ENCODE results near the gene LCMT1.
"Not testable (repeated sequence)": the region's sequence is repeated elsewhere in the genome, so short reads cannot be mapped to it uniquely, and the experiment has no call there.

LCMT1 gene

DNA sequence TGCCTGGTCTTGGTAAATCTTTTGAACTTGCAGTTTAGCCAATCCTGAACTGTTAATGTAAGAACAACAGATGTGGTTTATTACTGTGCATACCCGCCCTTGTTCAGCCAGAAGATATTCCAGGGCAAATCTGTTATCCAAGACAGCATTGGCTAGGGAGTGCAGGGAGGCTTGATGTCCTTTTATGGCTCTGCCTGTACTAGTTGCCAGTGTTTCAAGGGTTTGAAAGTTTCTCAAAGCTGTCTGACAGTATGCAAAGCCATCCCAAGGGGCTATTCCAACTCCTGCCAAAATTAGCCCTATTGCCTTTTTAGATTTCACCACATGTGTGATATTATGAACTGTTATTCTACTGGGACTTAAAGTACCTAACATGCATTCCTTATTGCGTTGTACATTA is 30.1 kb downstream of the LCMT1 start:
- DNase-seq (ENCODE audit: low read depth in 2 of 2): no peak

DNA sequence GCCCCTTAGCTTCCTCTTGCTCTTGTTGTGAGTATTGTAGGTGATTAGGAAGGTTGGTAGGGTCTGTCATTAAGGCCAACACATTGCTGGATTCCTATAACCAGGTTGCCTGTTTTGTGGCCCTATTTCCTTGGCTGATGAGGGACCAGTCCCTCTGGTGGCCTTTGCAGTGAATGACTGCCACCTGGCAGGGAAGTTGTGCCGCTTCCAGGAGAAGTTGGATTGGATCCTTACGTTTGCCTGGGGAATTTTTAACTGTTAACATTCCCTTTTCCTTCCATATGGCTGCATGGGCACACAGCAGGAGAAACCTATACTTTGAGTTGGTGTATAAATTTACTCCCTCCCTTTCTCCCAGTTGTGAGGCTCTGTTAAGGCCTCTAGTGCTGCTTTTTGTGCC is 32.4 kb downstream of the LCMT1 start:
- no peak for DNase-seq (ENCODE audit: low read depth in 2 of 2)

- no peak for DNase-seq (ENCODE audit: low read depth in 2 of 2)
These were observed 37.1 kb downstream of the LCMT1 start for GRCh38 chr16:25148568-25149215.

DNA sequence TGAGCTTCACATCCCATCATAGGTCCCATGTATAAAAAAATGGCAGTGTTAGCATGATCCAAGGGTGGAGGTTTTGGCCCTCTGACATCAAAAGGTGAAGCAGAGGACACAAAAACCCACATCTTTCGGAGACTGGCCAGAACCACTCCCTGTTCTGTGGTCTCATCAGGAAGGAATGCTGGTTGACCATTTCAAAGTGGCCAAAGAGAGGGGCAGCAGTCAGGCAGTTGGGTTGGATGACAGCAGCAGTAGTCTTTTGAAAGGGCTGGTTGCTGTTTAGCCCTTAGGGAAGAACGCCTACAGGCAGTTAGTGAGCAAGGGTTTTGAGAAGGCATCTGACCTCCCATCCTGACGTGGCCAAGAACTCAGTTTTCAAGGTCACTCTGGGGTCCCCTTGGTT is 40.5 kb downstream of the LCMT1 start:
- no peak for DNase-seq (ENCODE audit: low read depth in 2 of 2)

- peak; percentile 1 to 20 for DNase-seq (ENCODE audit: low read depth in 2 of 2)
These were observed 44.3 kb downstream of the LCMT1 start for GRCh38 chr16:25155553-25156460.

DNA sequence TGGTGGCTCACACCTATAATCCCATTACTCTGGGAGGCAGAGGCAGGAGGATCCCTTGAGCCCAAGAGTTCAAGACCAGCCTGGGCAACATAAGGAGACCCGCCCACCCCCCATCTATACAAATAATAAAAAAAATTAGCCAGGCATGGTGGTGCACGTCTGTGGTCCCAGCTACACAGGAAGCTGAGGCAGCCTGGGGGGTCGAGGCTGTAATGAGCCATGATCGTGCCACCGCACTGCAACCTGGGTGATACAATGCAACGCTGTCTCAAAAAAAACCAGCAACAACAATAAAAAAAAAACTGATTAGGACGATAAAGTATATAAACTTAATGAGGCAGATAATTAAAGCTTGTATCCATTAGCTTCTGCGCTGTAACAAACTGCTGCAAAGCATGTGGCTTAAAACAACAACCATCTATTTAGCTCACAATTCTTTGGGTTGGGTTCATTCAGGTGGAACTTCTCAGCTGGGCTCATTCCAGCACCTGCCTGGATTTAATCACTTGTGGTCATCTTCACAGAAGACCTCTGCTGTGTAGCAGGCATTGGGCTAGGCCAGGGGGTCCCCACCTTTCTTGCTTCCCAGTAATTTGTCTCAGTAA is 45.8 kb downstream of the LCMT1 start:
- no peak for DNase-seq (ENCODE audit: low read depth in 2 of 2)

DNA sequence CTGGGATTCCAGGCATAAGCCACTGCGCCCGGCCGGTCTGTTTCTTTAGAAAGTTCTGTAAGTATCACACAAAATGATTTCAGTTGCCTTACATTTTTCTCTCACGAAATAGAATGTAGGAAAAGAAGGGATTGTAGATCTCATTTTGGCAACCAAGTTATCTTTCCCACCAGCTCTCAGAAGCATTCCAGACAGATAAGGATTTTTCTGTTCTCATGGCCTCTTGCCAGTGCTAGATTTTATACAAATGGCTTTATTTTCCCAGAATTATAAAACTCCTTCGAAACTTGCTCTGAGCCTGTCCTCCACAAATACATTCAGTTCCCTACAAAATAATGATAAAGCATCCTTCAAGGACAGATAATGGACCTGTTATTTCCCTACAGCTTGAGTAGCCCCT is 46.9 kb downstream of the LCMT1 start:
- no peak for DNase-seq (ENCODE audit: low read depth in 2 of 2)

- no peak for DNase-seq (ENCODE audit: low read depth in 2 of 2)
These were observed 50.3 kb downstream of the LCMT1 start for GRCh38 chr16:25161753-25162367.

GRCh38 chr16:25163683-25164082 is 52.1 kb downstream of the LCMT1 start:
- DNase-seq (ENCODE audit: low read depth in 2 of 2): no peak

- no peak for DNase-seq (ENCODE audit: low read depth in 2 of 2)
These were observed 53.7 kb downstream of the LCMT1 start for GRCh38 chr16:25165284-25165683.

- DNase-seq (ENCODE audit: low read depth in 2 of 2): not testable (repeated sequence)
These were observed 56.4 kb downstream of the LCMT1 start for GRCh38 chr16:25167920-25168319.

GRCh38 chr16:25171390-25171789 is 59.8 kb downstream of the LCMT1 start:
- DNase-seq (ENCODE audit: low read depth in 2 of 2): no peak

- DNase-seq (ENCODE audit: low read depth in 2 of 2): no peak
These were observed 61.3 kb downstream of the LCMT1 start for GRCh38 chr16:25172831-25173230.

DNA sequence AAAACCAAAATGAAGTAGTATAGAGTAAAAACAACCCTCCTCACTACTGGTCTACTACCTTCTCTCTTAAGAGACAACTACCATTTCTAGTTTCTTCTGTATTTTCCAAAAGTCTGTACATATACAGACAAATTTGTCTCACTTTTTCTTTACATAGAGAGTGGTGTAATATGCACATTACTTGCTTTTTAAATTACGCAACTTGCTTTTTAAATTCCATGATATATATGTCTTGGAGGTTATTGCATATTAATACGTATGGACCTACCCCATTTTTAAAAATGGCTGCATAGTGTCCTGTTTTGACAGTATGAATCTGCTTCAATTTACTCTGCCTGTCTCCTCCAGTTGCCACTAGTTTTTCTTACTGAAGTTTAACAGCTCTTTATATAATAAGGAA is 62.7 kb downstream of the LCMT1 start:
- DNase-seq (ENCODE audit: low read depth in 2 of 2): no peak

DNA sequence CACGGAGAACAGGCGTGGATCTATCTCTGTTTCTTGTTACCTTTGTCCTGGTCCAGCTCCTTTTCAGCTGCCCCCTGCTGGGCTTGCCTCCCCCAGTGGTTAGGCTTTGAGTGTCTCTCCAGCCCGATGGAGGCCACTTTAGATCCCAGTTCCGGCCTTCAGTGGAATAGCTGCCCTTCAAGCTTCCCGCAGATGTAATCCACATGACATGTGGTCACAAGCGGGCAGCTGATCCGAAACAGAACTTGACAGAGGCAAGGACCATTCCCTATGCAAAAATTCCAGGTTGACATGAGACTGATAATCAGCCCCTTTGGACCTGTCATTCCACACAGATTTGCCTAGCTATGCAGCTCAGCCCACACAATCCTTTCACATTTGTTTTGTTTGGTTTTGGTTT is 64.6 kb downstream of the LCMT1 start:
- DNase-seq (ENCODE audit: low read depth in 2 of 2): no peak

GRCh38 chr16:25177512-25177830 is 65.9 kb downstream of the LCMT1 start:
- DNase-seq (ENCODE audit: low read depth in 2 of 2): no peak

- DNase-seq (ENCODE audit: low read depth in 2 of 2): no peak
These were observed 66.5 kb downstream of the LCMT1 start for GRCh38 chr16:25177831-25178688.

GRCh38 chr16:25181236-25181635 is 69.7 kb downstream of the LCMT1 start:
- not testable (repeated sequence) for DNase-seq (ENCODE audit: low read depth in 2 of 2)

DNA sequence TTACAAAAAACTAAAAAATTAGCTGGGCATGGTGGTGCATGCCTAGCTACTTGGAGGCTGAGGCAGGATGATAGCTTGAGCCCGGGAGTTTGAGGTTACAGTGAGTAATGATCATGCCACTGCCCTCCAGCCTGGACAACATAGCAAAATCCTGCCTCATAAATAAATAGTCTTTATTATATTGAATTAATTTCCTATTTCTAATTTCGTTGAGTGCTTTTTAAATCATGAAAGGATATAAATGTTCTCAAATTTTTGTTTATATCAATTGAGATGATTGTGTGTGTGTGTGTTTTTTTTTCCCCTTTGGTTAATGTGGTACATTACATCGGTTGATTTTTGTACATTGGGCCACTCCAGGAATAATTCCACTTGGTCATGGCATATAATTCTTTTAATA is 73.2 kb downstream of the LCMT1 start:
- DNase-seq (ENCODE audit: low read depth in 2 of 2): no peak

GRCh38 chr16:25187491-25187795 is 75.9 kb downstream of the LCMT1 start:
- no peak for DNase-seq (ENCODE audit: low read depth in 2 of 2)

DNA sequence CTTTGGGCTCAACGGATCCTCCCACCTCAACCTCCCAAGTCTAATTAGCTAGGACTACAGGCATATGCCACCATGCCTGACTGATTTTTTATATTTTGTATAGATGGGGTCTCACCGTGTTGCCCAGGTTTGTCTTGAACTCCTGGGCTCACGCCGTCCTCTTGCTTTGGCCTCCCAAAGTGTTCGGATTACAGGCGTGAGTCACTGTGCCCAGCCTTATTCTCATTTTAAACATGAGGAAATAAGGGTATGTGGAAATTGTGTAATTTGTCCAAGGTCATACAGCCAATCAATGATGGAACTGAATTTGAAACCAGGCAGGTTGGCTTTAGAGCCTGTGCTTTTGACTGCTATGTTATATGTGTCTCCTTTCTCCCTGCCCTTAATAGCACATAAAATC is 77.8 kb downstream of the LCMT1 start:
- no peak for DNase-seq (ENCODE audit: low read depth in 2 of 2)

- DNase-seq (ENCODE audit: low read depth in 2 of 2): no peak
These were observed 80.6 kb downstream of the LCMT1 start for GRCh38 chr16:25192096-25192495.
